A673 (cell line): ENCODE data around the gene EIF2B5.

ENCODE experiments used
- CTCF ChIP-seq: fragments of 300-800, 200-600 bp; sonication (generic); conservative IDR thresholded peaks from 2 replicates; pipeline ENCODE4 v1.5.1; 2017; ENCODE audit warnings: low read depth, mild to moderate bottlenecking, antibody characterized with exemption, low read length, moderate library complexity, mixed read lengths
- EZH2 ChIP-seq: fragments of 200-600 bp; sonication (generic); IDR thresholded peaks from 2 replicates; pipeline ENCODE4 v1.6.1; 2017; ENCODE audit warnings: borderline replicate concordance, low read depth, mild to moderate bottlenecking, mixed read lengths, antibody characterized with exemption, low read length; ENCODE audit not compliant: poor library complexity, severe bottlenecking

GRCh38 chr3:184164648-184165330, 29.6 kb downstream of the EIF2B5 start:
- no peak for TF ChIP-seq CTCF
- no peak for TF ChIP-seq EZH2
